AG08395 (cell line): ENCODE measurements around the gene PRDM11.
A peak's percentile ranks its signal among the peaks of the same experiment; 100 is the strongest.
"Not testable (repeated sequence)": the region's sequence is repeated elsewhere in the genome, so short reads cannot be mapped to it uniquely, and the experiment has no call there.

Experiments used
- DNase-seq: peaks from one replicate; pipeline ENCODE4 v3.0.0; 2012; ENCODE audit warnings: mixed read lengths, low spot score

PRDM11 gene

DNA sequence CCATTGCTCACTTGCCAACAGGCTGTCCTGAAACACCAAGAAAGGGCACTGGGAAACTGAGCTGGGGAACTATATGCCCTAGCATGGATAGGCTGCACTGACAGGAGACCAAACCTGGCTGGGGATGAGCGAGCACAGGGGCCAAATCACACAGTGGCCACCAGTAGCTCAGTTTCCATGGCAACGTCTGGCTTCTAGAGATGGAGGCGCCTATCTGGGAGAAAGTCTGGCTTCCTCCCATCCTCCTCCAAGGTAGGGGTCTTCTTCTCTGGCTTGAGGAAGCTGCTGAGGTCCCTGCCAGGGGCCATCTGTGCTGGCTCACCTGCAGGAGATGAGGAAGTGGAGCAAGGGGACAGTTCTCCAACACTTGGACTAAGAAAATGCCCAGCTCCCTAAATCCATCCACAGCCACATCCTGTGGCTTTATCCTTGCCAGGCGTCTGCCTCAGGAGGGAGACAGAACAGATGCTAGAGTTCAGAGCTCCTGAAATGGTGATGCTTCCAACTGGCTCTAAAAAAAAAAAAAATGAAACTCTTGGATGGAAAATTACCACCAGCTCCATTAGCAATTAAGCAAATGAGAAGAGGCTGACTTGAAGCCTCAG is 91.4 kb downstream of the PRDM11 start:
- DNase-seq = no peak

DNA sequence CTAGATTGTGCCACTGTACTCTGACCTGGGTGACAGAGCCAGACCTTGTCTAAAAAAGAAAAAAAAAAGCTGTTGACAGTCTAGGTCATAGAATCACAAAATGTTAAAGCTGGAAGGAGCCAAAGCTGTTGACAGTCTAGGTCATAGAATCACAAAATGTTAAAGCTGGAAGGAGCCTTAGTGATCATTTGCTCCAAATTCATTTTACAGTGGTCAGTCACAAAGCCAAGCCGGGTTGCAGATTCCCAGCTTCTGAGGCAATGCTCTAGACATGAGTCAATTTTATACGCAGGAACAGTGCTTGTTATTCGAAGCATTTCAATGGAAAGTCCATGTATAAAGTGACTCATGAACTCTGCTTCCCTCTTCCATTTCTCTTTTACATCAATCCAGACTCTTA is 92.3 kb downstream of the PRDM11 start:
- peak; percentile 25 for DNase-seq

DNA sequence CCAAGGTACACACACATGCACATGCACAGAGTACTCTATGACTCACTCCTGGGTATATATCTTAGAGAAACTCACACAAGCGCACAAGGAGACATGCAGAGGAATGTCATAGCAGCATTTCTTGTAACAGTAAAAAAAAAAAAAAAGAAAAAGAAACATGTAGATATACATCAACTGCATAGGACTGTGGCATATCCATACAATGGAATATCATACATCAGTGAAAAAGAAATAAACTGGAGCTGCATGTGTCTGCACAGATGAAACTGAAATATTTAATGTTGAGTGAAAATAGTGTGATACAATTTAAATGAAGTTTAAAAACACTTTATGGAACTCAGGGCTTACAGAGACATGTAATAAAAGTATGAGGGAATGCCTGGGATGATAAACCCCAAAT is 93.3 kb downstream of the PRDM11 start:
- no peak for DNase-seq

DNA sequence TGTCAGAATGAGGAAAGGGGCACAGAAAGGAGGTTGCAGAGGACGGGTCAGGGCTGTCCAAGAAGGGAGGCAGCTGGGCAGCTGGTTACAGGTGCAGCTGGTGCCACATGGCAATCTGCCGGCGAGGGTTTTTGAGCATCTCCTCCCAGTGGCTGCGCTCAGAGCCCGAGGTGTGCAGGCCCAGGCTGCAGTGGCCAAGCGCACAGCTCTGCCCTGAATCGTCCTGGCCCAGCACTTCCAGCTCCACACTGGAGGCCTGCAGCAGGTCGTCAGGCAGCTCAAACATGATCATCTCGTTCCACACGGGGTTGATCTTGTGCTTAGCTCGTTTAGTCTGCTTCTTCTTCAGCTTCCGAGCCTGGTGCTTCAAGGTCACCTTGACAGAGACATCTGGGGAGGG is 97.5 kb downstream of the PRDM11 start:
- no peak for DNase-seq

DNA sequence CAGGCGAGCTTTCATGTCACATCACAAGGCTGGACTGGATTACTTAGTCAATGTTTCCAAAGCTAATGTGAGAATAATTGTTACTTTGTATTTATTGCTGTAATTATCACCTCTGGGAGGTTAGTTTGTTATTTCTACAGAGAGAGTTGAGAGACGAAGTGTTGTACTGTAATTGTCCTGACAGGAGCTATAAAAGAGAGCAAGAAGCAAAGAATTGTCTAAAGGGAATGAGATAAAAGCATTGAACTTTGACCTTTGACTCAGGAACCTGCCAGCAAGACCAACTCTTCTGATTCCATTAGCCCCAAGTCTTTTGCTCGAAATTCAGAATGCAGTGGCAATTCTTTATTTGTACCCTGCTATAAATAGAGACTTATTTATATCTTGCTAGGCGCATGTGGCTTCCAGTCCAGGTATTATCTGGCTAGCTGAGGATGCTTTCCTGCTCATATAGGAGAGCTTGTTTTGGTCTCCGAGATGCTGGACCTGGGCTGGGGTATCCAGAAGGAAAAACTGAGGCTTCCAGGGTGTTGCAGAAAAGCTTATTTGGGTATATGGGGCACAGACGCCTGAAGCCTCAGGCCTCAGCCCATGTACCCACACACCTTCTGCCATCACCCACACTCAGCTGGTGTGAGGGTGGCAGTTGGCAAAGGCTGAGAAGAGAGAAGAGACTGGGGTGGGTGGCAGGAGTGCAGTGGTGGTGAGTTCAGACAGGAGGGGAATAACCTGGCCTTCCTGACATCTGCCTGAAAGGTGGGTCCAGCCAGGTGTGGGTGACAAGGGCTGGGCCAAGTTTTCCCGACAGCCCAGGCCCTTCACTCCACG is 99.0 kb downstream of the PRDM11 start:
- no peak for DNase-seq

DNA sequence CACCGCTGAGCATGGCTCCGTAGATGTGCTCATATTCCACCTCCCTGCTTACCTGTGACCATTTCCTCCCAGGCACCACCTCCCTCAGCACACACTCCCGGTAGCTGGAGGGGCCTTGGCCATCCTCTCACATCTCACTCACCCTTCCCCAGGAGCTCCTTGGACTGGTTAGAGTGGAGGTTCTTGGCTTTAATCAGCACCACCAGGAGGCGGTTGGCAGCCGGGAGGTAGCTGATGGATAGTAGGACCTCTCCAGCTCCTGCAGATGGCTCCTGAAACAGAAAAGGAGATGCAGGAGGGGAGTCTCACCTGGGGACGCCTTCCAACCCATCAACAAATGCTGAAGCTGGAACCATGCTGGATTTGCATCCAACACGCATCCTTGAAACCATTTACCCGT is 99.8 kb downstream of the PRDM11 start:
- no peak for DNase-seq

DNA sequence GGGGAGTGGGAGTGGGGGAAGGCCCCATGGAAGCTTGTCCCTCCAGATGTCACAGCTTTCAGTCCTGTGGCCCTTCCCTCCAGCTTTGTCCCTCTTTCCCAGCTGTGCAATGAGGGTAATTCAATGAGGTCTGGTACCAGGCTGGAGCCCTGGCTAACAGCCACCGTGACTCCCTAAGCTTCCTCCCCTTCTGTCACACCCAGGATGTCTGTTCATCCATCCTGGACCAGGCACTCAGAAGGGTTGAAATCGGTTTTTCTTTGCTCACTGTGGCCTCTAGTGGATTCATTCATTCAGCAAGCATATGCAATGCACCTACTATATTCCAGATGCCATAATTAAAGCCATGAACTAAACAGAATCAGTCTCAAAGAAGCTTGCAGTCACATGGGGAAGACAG is 101.0 kb downstream of the PRDM11 start:
- peak; percentile 21 for DNase-seq

DNA sequence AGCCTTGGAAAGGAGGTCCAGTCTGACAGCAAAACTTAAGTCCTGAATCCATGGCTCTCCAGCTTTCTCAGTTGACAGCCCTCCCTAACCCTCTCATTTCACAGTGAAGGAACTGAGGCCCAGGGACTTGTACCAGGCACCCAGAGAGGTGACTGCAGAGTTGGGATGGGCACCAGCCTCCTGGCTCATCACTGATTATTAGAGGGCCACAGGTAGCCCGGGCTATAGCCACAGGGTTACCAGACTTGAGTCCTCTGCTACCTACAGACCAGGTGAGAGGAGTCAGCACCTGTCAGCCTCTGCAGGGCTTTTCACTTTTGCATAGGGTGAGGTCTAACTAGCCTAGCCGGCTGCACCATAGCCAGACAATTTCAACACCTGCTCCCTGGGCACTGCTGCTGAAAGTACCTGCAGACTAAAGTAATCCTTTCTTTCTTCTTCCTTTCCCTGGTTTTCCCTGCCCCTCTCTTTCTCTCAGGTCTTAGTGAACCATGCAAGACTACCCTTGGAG is 102.1 kb downstream of the PRDM11 start:
- no peak for DNase-seq

DNA sequence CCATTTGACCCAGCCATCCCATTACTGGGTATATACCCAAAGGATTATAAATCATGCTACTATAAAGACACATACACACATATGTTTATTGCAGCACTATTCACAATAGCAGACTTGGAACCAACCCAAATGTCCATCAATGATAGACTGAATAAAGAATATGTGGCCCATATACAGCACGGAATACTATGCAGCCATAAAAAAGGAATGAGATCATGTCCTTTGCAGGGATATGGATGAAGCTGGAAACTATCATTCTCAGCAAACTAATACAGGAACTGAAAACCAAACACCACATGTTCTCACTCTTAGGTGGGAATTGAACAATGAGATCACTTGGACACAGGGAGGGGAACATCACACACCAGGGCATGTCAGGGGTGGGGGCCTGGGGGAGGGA is 102.9 kb downstream of the PRDM11 start:
- not testable (repeated sequence) for DNase-seq

DNA sequence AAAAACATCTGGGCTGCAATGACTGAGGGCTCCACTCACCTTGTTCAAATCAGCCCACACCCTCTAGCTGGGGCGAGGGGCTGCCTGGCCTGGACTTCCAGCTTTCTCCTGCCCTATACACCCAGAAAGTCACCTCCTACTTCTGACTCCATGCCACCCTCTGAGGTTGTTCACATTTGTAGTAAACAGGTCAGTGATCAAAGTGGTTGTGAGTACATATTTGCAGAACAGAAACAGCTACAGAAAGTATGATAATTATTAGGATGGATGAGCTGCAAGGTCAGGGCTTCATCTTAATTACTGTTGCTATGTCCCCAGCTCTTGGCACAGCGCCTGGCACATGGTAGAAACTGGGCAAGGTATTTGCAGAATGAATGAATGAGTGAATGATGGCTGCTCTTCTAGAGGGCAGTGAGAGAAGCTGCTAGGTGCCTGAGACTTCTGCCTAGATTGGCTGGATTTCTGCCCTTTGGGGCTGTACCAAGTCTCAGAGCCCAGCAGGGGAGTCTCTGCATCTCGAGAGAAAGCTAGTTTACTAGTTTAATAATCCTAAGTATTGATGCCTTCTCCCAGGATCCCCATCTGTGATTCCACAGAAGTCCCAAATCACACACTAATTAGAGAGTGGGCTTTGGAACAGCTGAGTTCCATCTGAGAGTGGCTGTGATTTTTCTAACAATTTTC is 103.7 kb downstream of the PRDM11 start:
- no peak for DNase-seq

DNA sequence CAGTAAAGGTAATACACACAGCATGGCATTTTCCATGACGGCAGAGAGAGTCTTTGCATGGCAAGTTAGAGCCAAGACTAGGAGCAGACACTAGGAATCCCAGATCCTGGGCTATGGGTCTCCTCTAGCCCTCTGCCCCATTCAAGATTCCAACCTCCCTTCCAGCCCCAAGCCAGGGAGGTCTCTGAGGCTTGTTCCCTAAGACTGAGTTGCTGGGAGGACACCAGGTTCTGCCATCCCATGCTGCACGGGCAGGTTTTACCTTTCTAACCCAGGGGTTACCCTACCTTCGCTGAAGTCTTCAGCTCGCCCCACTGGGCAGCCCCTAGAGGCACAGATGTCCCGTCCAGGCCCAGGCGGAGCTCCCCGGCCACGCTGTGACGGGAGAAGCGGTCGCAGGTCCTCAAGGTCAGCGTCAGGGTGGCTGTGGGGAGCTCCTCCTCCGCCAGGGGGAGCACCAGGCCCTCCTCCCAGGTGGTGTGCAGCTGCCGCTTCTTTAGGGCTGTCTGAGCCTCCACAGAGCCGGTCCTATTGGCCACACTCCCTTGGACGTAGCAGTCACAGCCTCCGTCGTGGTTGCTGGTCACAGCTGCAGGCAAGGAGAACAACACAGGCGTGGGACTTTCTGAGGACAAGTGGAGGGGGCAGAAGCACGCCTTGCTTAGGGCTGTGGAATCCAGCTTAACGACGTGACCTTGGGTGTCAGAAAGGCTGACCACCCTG is 105.9 kb downstream of the PRDM11 start:
- DNase-seq = peak; percentile 84

DNA sequence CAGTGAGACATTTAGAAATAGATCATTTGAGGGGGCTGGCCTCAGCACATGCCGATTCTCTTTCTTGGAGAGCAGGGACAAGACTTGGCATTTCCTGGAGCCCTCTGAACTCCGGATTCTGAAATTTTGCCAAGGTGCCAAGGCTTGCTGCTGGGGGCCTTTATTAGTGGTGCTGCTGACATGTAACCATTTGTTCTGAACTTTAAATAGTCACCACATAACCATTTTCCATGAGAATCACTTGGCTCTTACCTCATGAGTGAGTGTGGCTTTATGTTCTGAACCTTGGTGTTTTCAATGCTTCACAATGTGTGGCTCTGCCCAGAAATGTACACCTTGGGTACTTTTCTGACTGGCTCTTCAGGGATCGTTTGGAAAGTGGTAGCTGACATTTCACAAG is 106.4 kb downstream of the PRDM11 start:
- DNase-seq = no peak

DNA sequence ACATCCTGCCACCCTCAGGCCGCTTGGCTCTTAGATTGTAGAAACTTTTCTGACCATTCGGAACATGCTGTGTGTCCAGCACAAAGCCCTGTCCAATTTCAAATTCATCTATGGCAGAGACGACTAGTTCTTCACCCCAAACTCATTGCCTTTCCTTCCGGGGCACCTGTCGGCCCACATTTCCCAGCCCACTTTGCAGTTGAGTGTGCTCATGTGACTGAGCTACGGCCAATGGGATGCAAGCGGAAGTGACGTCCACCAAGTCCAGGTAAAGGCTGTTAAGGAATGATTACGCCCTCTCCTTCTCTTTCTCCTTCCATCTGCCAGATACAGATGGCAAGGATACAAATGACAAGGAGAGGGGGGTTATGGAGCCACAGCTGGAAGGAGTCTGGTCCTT is 107.2 kb downstream of the PRDM11 start:
- no peak for DNase-seq

DNA sequence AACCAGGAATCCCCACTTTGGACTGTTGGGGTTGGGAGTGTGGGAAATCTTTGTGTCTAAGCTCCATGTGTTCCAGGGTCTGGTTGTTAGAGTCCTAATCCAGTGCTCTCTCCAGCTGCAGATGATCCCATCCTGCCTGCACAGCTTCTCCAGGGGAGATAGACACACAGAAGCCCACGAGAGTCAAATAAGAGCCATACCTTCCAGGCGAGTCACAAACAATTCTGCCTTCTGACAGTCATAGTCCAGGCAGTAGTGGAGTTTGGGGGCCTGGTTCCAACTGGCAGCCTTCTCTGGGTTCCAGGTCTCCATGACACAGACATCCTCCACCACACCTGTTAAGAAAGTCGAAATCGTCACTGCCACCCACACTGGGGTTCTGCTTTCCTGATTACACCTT is 107.6 kb downstream of the PRDM11 start:
- no peak for DNase-seq

DNA sequence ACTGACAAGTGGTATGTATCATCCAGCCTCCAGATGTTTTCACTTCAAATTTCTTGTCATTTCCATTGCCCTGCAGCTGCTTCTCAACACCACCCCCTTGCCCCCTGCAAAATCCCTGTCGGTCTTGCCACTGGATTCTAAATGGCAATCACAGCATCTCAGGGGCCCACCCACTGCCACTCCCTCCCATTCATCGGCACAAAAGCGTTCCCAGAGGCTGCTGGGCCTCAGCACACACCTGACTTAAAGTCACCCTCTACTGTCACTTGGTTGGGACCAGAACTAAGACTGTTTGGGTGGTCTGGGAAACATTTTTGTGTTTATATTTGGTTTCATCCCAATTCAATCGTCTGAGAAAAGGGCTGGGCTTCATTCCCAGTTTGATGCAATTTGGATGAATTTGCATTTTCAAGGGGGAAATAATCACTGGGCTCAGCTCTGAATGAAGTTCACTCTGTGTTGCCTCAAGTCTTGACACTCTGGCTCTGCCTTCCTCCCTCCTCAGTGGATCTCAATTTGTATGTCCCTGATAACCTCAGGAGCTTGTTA is 112.6 kb downstream of the PRDM11 start:
- DNase-seq = no peak

DNA sequence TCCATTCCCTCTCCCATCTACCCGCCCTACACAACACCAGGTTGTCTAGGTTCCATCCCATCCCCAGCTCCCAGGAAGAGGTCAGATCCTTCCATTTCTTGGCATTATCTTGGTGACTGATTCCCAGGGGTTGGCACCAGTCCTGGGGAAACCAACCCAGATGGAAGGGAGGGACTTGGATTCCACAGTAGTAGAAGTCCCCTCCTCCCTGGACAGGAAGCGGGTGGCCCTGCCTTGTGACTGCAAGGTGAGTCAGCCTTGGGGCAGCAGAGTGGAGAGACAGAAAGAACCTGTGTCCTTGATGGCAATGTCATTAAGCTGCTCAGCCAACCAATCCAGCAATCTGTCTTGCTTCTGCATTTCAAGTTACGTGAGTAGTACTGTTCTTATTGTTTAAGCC is 113.2 kb downstream of the PRDM11 start:
- DNase-seq = peak; percentile 49

DNA sequence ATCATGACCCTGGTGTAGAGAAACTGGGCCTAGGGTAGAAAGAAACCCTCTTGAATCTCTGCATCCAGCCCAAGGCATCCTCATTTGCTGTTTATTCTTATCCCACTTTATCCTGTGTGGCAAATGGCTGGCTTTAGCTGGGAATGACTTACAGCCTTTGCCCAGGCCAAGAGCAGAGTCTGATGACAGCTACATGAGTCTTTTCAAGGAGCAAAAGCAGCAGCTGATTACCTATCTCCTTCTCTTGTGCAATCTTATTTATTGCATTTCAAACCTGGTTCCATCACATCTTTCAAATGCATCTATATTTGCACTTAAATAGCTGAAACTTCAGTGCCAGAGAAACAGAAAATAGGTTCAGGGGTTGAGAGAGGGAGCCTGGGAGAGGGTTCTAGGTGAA is 113.6 kb downstream of the PRDM11 start:
- no peak for DNase-seq

DNA sequence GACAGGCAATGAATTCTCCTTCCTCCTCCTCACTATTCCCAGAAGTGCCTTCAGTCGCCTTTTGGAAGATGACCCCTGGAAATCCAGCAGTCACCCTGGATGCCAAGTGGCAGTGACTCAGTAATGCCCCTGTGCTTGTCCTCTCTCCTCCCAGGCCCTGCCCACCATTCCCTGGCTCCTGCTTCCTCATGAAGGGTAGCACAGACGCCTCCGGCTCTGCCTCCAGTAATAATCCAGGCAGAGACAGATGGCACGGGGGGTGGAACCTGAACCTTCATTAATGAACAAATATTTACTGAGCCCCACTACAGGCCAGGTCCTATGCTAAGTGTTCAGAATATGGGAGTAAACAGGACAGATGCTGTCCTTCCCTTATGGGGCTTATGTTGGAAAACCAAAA is 116.5 kb downstream of the PRDM11 start:
- DNase-seq = no peak

DNA sequence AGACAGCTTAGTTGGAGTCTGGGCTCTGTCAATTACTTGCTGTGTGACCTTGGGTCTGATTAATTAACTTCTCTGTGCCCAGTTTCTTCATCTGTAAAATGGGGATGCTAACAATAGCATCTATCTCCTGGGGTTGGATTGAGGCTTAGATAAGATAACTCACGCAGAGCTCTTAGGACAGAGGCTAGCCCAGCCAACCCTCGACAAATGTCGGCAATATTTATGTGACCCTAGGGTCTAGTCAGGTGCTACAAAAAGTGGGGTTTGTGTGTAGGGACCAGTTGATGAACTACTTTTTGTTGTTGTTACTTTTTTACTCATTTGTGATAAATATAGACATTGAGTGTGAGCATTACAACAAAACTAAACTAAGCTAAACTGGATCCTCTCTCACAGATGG is 117.3 kb downstream of the PRDM11 start:
- DNase-seq = no peak

DNA sequence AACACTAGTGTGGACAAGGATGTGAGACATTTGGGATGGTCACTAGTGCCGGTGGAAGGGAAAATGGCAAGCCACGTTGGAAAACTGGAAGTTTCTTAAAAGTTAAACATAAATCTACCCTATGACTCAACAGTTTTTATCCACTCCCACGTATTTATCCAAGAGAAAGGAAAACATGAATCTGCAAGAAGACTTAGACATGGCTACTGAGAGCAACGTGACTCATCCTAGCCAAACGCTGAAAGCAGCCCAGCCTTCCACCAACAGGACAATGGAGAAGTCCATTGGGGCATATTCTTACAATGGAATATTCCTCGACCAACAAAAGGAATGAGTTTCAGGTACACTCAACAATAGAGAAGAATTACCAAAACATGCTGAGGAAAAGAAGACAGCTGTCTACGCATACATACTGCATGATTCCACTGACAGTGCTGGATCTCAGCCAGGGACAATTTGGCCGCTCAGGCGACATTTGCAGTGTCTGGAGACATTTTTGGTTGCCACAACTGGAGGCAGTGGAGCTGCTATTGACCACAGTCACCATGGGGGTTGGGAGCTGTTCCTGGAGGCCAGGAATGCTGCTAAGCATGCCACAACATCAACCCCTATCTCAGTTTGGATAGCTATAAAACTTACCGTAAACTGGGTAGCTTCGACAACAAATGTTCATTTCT is 118.5 kb downstream of the PRDM11 start:
- DNase-seq = peak; percentile 90

DNA sequence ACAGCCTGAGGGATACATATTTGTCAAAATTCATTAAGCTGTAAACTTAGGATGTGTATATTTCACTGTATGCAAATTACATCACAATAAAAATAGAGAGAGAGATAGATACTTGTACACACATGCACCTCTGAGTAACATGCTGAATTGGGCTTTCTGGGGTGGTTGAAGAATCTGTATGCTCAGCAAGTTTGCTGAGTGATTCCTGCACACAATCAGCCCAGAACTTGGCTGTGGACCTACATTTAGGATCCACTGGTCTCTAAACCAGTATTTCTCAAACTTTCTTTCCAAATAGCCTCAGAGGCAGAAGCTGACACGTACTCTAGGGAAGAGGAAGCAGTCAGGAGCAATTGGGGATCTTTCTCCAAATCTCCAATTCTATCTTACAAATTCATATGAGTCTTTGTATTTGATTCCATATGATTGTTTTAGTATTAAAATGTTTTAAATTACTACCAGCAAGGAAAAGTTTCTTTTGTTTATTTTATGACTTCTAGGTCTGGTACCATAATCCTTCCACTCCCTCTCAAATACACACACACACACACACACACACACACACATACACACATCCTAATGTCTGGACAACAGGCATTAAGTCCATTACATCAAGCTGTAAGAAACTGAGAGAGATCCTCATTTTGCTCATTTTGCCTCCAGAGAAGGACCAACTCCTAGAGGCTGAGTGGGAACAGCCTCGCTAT is 119.7 kb downstream of the PRDM11 start:
- DNase-seq = no peak
